ENCODE measurements around the gene EIF3C. TPM values are rescaled to one million over a fixed set of nuclear protein-coding genes. Genes with fewer than 3 reads are reported as not detected.
"Not testable (repeated sequence)": the region's sequence is repeated elsewhere in the genome, so short reads cannot be mapped to it uniquely, and the experiment has no call there.

The EIF3C gene, protein sequence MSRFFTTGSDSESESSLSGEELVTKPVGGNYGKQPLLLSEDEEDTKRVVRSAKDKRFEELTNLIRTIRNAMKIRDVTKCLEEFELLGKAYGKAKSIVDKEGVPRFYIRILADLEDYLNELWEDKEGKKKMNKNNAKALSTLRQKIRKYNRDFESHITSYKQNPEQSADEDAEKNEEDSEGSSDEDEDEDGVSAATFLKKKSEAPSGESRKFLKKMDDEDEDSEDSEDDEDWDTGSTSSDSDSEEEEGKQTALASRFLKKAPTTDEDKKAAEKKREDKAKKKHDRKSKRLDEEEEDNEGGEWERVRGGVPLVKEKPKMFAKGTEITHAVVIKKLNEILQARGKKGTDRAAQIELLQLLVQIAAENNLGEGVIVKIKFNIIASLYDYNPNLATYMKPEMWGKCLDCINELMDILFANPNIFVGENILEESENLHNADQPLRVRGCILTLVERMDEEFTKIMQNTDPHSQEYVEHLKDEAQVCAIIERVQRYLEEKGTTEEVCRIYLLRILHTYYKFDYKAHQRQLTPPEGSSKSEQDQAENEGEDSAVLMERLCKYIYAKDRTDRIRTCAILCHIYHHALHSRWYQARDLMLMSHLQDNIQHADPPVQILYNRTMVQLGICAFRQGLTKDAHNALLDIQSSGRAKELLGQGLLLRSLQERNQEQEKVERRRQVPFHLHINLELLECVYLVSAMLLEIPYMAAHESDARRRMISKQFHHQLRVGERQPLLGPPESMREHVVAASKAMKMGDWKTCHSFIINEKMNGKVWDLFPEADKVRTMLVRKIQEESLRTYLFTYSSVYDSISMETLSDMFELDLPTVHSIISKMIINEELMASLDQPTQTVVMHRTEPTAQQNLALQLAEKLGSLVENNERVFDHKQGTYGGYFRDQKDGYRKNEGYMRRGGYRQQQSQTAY
- total RNA-seq (2014; rRNA removed) (369 and 630 TPM in 2 replicates), Bru-seq, nascent RNA (percentile 56 among the genes with signal in this experiment), BruChase-seq, experiment 1, labeled RNA remaining after a 6-hour chase (percentile 64 among the genes with signal in this experiment), BruChase-seq, experiment 2, labeled RNA remaining after a 2-hour chase (percentile 55 among the genes with signal in this experiment)
- long read RNA-seq, transcript EIF3C-211 (20 exons, 2,986 nt): minor isoform, 156 of 1,179 reads
- long read RNA-seq, transcript EIF3C-207 (13 exons, 3,957 nt): minor isoform, 41 of 1,179 reads
- long read RNA-seq, transcript EIF3C-202 (21 exons, 3,137 nt): minor isoform, 17 of 1,179 reads
- long read RNA-seq, transcript EIF3C-201 (21 exons, 3,145 nt): major isoform, 720 of 1,179 reads
- long read RNA-seq, partial matches to known transcripts: 207 of 1,179 reads
- long read RNA-seq, other reads (novel, unspliced or antisense): 37 of 1,179 reads

DNA sequence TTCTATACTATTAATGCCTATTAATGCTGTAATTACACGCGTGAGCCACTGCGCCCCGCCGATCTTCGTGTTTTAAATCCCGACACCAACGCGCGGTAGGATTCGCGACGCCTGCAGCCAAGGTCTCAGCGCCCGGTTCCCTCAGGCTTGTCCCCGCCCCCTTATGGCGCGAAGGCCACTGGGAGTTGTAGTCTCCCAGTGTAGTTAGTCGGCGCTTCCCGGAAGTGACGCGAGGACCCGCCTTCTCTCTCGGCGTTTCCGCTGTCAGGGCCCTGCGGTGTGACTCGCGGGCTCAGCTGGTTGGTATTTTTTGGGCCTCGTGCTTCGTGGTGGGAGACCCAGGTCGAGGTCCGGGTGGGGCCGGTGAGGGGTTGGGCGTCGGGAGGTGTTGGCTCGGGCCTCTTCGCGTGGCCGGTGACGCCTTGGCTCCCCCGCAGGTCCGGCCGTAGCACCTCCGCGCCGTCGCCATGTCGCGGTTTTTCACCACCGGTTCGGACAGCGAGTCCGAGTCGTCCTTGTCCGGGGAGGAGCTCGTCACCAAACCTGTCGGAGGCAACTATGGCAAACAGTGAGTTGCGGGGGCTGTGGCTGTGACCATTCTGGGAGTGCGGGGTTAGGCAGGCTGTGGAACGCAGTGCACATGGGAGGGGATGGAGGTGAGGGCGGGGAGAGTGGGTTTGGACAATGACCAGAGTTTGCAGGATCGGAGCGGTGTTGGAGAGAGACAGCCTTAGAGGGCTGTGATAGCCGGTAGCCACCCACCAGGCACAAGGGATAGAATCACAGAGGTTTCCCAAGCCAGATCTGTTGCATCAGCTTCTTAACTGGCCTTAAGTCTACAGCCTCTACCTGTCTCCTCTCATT is at the start of gene EIF3C:
EIF3C (plus strand) TSS at position 245 of the 864 bp plus-strand sequence; CDS start at position 468, 223 bp downstream.
- H3K9me2 ChIP-seq (replicated peaks; ENCODE audit: low read length); H3K27me3 ChIP-seq (ENCODE audit: low read length); H3K9me3 ChIP-seq (ENCODE audit: low read length); H3K36me3 ChIP-seq (ENCODE audit: low read depth, low read length); H3K79me2 ChIP-seq (ENCODE audit: low read length); H3K9ac ChIP-seq (ENCODE audit: low read length); intact Hi-C loops (cut with micrococcal nuclease); POLR2A ChIA-PET (ENCODE audit: unreplicated experiment); H4K20me1 ChIP-seq (ENCODE audit: low read length); H3K27ac ChIP-seq (ENCODE audit: low read length); H3F3A ChIP-seq (ENCODE audit: low read length, unreplicated experiment); DNase-seq; CTCF ChIA-PET; H3K4me2 ChIP-seq (ENCODE audit: low read length); H3K4me1 ChIP-seq (ENCODE audit: insufficient read depth, low read length); BruUV-seq (replicated peaks); H2AFZ ChIP-seq (ENCODE audit: low read length); H3K4me3 ChIP-seq (ENCODE audit: low read length): not testable (repeated sequence)
- ATAC-seq: peak; percentile 99

DNA sequence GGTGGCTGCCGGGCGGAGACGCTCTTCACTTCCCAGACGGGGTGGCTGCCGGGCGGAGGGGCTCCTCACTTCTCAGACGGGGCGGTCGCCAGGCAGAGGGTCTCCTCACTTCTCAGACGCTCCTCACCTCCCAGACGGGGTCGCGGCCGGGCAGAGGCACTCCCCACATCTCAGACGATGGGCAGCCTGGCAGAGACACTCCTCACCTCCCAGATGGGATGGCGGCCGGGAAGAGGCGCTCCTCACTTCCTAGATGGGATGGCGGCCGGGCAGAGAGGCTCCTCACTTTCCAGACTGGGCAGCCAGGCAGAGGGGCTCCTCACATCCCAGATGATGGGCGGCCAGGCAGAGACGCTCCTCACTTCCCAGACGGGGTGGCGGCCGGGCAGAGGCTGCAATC is 45.0 kb upstream of the EIF3C start:
- intact Hi-C loops (cut with micrococcal nuclease); H3K9ac ChIP-seq (ENCODE audit: low read length); ATAC-seq; BruUV-seq (replicated peaks); H3K36me3 ChIP-seq (ENCODE audit: low read depth, low read length); H3K27me3 ChIP-seq (ENCODE audit: low read length); H3K9me2 ChIP-seq (replicated peaks; ENCODE audit: low read length); H3K4me2 ChIP-seq (ENCODE audit: low read length); H3F3A ChIP-seq (ENCODE audit: low read length, unreplicated experiment); H3K27ac ChIP-seq (ENCODE audit: low read length); H4K20me1 ChIP-seq (ENCODE audit: low read length); POLR2A ChIA-PET (ENCODE audit: unreplicated experiment); H3K4me3 ChIP-seq (ENCODE audit: low read length); H3K79me2 ChIP-seq (ENCODE audit: low read length); H3K4me1 ChIP-seq (ENCODE audit: insufficient read depth, low read length); DNase-seq; H3K9me3 ChIP-seq (ENCODE audit: low read length); H2AFZ ChIP-seq (ENCODE audit: low read length); CTCF ChIA-PET: not testable (repeated sequence)

DNA sequence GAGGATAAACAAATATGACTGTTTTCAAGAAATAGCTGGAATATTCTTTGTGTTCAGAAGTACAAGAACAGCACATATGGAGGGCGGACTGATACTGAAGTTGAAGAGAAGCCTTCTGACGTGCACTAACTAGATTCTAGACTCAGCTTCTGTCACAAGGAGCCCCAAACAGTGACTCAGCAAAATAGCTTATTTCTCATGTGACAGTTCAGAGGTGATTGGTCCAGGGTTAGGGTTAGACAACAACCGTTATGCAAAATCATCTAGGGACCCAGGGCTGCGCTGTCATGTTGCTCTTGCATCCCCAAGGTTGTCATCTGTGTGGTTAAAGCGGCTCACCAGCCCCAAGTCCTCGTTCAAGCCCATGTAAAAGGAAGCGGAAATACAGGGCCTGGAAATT is 43.8 kb upstream of the EIF3C start:
- H3F3A ChIP-seq (ENCODE audit: low read length, unreplicated experiment); ATAC-seq; H3K27ac ChIP-seq (ENCODE audit: low read length); DNase-seq; H3K27me3 ChIP-seq (ENCODE audit: low read length); CTCF ChIA-PET; H3K4me1 ChIP-seq (ENCODE audit: insufficient read depth, low read length); H3K4me2 ChIP-seq (ENCODE audit: low read length); BruUV-seq (replicated peaks); intact Hi-C loops (cut with micrococcal nuclease); H3K79me2 ChIP-seq (ENCODE audit: low read length); POLR2A ChIA-PET (ENCODE audit: unreplicated experiment); H3K9me2 ChIP-seq (replicated peaks; ENCODE audit: low read length); H3K9ac ChIP-seq (ENCODE audit: low read length); H2AFZ ChIP-seq (ENCODE audit: low read length); H3K9me3 ChIP-seq (ENCODE audit: low read length); H3K36me3 ChIP-seq (ENCODE audit: low read depth, low read length); H4K20me1 ChIP-seq (ENCODE audit: low read length); H3K4me3 ChIP-seq (ENCODE audit: low read length): not testable (repeated sequence)

DNA sequence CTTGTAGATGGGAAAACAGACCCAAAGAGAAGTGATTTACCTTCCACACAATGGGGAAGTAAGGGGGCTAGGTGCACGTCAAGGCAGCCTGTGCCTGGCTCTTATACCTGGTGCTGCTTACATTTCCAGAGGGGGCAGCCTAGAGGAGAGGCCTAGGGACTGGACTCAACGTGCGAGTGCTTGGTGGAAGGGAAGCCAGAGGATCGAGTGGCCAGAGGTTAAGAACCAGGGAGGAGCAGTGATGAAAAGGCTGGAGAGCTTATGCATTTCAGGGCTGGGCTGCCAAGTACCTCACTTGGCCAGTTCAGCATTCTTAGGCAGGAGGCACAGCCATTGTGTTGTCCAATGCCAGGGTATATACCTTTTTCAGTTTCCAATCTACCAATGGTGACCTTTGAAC is 43.1 kb upstream of the EIF3C start:
- CTCF ChIA-PET; ATAC-seq; H3K27me3 ChIP-seq (ENCODE audit: low read length); H2AFZ ChIP-seq (ENCODE audit: low read length); intact Hi-C loops (cut with micrococcal nuclease); H3K4me2 ChIP-seq (ENCODE audit: low read length); H3K4me1 ChIP-seq (ENCODE audit: insufficient read depth, low read length); H3K27ac ChIP-seq (ENCODE audit: low read length); POLR2A ChIA-PET (ENCODE audit: unreplicated experiment); BruUV-seq (replicated peaks); H3K9me3 ChIP-seq (ENCODE audit: low read length); DNase-seq; H3F3A ChIP-seq (ENCODE audit: low read length, unreplicated experiment); H3K79me2 ChIP-seq (ENCODE audit: low read length); H3K36me3 ChIP-seq (ENCODE audit: low read depth, low read length); H4K20me1 ChIP-seq (ENCODE audit: low read length); H3K9ac ChIP-seq (ENCODE audit: low read length); H3K4me3 ChIP-seq (ENCODE audit: low read length); H3K9me2 ChIP-seq (replicated peaks; ENCODE audit: low read length): not testable (repeated sequence)

DNA sequence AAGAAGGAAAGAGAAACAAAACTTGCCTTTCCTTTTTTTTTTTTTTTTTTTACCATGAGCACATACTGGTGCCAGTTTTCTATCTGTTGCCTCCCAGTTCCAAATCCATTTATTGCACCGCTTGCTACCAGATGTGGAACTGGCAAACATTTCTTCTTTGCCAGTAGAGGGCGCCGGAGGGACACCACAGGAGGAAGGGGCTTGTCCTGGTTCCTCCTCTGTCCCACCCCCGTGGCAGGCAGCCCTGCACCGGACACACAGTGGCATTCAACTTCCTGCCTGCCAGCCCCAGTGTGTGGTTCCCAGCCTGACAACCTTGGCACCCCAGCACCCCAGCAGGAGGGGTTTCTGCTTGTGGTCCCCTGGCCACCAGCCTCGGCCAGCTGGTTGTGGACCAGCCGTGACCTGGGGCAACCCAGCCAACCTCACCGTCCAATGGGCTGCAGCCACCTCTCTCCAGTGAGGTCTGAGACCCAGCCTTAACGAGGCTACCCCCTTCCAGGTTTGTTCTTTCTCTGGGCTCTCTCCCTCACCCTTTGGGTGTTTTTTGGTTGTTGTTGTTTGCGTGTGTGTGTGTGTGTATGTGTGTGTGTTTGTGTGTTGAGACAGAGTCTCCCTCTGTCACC is 22.8 kb upstream of the EIF3C start:
- intact Hi-C loops (cut with micrococcal nuclease); H3K9ac ChIP-seq (ENCODE audit: low read length); H4K20me1 ChIP-seq (ENCODE audit: low read length); POLR2A ChIA-PET (ENCODE audit: unreplicated experiment); H3K27ac ChIP-seq (ENCODE audit: low read length); H3K4me2 ChIP-seq (ENCODE audit: low read length); H3K4me1 ChIP-seq (ENCODE audit: insufficient read depth, low read length); H3K79me2 ChIP-seq (ENCODE audit: low read length); CTCF ChIA-PET; H3K4me3 ChIP-seq (ENCODE audit: low read length); H3K9me3 ChIP-seq (ENCODE audit: low read length); H3K9me2 ChIP-seq (replicated peaks; ENCODE audit: low read length); H2AFZ ChIP-seq (ENCODE audit: low read length); BruUV-seq (replicated peaks); H3F3A ChIP-seq (ENCODE audit: low read length, unreplicated experiment); H3K27me3 ChIP-seq (ENCODE audit: low read length); H3K36me3 ChIP-seq (ENCODE audit: low read depth, low read length); DNase-seq: not testable (repeated sequence)
- peak; percentile 93 for ATAC-seq

Measured in PC-3 (cell line).